Astrocyte (in vitro differentiated cells and primary cell): ENCODE data around the gene CCDC85B. TPM values are rescaled to one million over a fixed set of nuclear protein-coding genes. Genes with fewer than 3 reads are reported as not detected.

Experiments used
- DNase-seq: peaks from one replicate; pipeline ENCODE4 v3.0.0-alpha.2; 2010; ENCODE audit warnings: low read depth
- FAIRE-seq: peaks from 2 replicates; lab custom pipeline; 2011; peaks lifted over from hg19 to GRCh38; lab: Jason Lieb, UNC
- H2AFZ ChIP-seq: 2 replicates; pipeline ENCODE4 v1.6.0; 2012; ENCODE audit warnings: low read depth, low read length, inconsistent platforms
- H3K27ac ChIP-seq: 2 replicates; pipeline ENCODE4 v1.5.1; 2011; ENCODE audit warnings: low read depth, low read length, inconsistent platforms
- H3K27me3 ChIP-seq: 2 replicates; pipeline ENCODE4 v1.6.0; 2011; ENCODE audit warnings: low read length, inconsistent platforms; ENCODE audit not compliant: insufficient read depth
- H3K36me3 ChIP-seq: 2 replicates; pipeline ENCODE4 v1.5.1; 2011; ENCODE audit warnings: low read length, inconsistent platforms; ENCODE audit not compliant: insufficient read depth
- H3K4me1 ChIP-seq: 2 replicates; pipeline ENCODE4 v1.5.1; 2011; ENCODE audit warnings: low read length, inconsistent platforms; ENCODE audit not compliant: insufficient read depth
- H3K4me2 ChIP-seq: 2 replicates; pipeline ENCODE4 v1.6.0; 2012; ENCODE audit warnings: low read length, inconsistent platforms
- H3K4me3 ChIP-seq: 2 replicates; pipeline ENCODE4 v1.5.1; 2011; ENCODE audit warnings: low read depth, mild to moderate bottlenecking, low read length, inconsistent platforms; ENCODE audit not compliant: insufficient read depth
- H3K79me2 ChIP-seq: 2 replicates; pipeline ENCODE4 v1.6.0; 2012; ENCODE audit warnings: mild to moderate bottlenecking, low read length, inconsistent platforms; ENCODE audit not compliant: insufficient read depth
- H3K9ac ChIP-seq: 2 replicates; pipeline ENCODE4 v1.6.0; 2012; ENCODE audit warnings: mild to moderate bottlenecking, low read length, inconsistent platforms
- H3K9me3 ChIP-seq: 2 replicates; pipeline ENCODE4 v1.5.1; 2012; ENCODE audit warnings: low read depth, mild to moderate bottlenecking, low read length, inconsistent platforms; ENCODE audit not compliant: insufficient read depth
- H4K20me1 ChIP-seq: 2 replicates; pipeline ENCODE4 v1.6.0; 2012; ENCODE audit warnings: low read length, inconsistent platforms; ENCODE audit not compliant: insufficient read depth
- H3K27ac Mint-ChIP-seq: one replicate; pipeline ENCODE4 v1.8.0; 2021; ENCODE audit warnings: mild to moderate bottlenecking, mixed read lengths; ENCODE audit not compliant: unreplicated experiment
- H3K27me3 Mint-ChIP-seq: one replicate; pipeline ENCODE4 v1.8.0; 2021; ENCODE audit warnings: low read depth, mixed read lengths; ENCODE audit not compliant: unreplicated experiment
- H3K36me3 Mint-ChIP-seq: one replicate; pipeline ENCODE4 v1.8.0; 2021; ENCODE audit warnings: low read depth, mixed read lengths; ENCODE audit not compliant: unreplicated experiment
- H3K4me1 Mint-ChIP-seq: one replicate; pipeline ENCODE4 v1.8.0; 2021; ENCODE audit warnings: low read depth, mixed read lengths; ENCODE audit not compliant: unreplicated experiment
- H3K4me3 Mint-ChIP-seq: one replicate; pipeline ENCODE4 v1.8.0; 2021; ENCODE audit warnings: mild to moderate bottlenecking, moderate library complexity, mixed read lengths; ENCODE audit not compliant: unreplicated experiment
- H3K9me3 Mint-ChIP-seq: one replicate; pipeline ENCODE4 v1.8.0; 2021; ENCODE audit warnings: mild to moderate bottlenecking, mixed read lengths; ENCODE audit not compliant: unreplicated experiment
- CTCF ChIP-seq: IDR thresholded peaks from 2 replicates; pipeline ENCODE4 v1.5.1; 2011; ENCODE audit warnings: low read depth, mild to moderate bottlenecking, inconsistent platforms, low read length, moderate library complexity; ENCODE audit not compliant: insufficient read depth
- EZH2 ChIP-seq: IDR thresholded peaks from 2 replicates; pipeline ENCODE4 v1.6.1; 2012; ENCODE audit warnings: mild to moderate bottlenecking, low read length, inconsistent platforms; ENCODE audit not compliant: insufficient read depth
- total RNA-seq: library from RNA; stranded (reverse); gene quantifications from 2 replicates; pipeline ENCODE4 v1.2.1, GENCODE V29; 2021

Gene CCDC85B
- total RNA-seq, 1 donor from 2014 or later: 31.4 TPM

GRCh38 chr11:65925397-65925796 is 34.9 kb downstream of the CCDC85B start:
- no peaks in the 10 kb centered on the region for H3K9me3 ChIP-seq
- DNase-seq (no peak), FAIRE-seq (no peak)
- H3K27ac ChIP-seq: no peak overlapping the region
- peaks cover 12% of the 10 kb centered on the region for H3K36me3 ChIP-seq
- H3K79me2 ChIP-seq: peaks cover 15% of the 10 kb centered on the region
- Mint-ChIP-seq H3K27ac (no peak overlapping the region), H3K27me3 (no peaks in the 10 kb centered on the region), H3K9me3 (peaks cover 3% of the 10 kb centered on the region), H3K36me3 (peaks cover 11% of the 10 kb centered on the region), H3K4me3 (no peak overlapping the region), H3K4me1 (peaks cover 3% of the 10 kb centered on the region)
- H3K4me1 ChIP-seq: peaks cover 6% of the 10 kb centered on the region
- no peak overlapping the region for H2AFZ ChIP-seq
- no peak overlapping the region for H3K9ac ChIP-seq
- peaks cover 6% of the 10 kb centered on the region for H4K20me1 ChIP-seq
- no peaks in the 10 kb centered on the region for H3K27me3 ChIP-seq
- TF ChIP-seq CTCF (no peak), EZH2 (no peak)
- H3K4me3 ChIP-seq: no peak overlapping the region
- H3K4me2 ChIP-seq: no peak overlapping the region

GRCh38 chr11:65927904-65928397 is 37.5 kb downstream of the CCDC85B start:
- H3K9me3 Mint-ChIP-seq: peaks cover 3% of the 10 kb centered on the region
- no peaks in the 10 kb centered on the region for H3K9me3 ChIP-seq
- H3K27ac ChIP-seq: no peak overlapping the region
- no peak overlapping the region for H3K9ac ChIP-seq
- H3K4me2 ChIP-seq: no peak overlapping the region
- H3K4me3 ChIP-seq: no peak overlapping the region
- H3K27ac Mint-ChIP-seq: peak overlapping the region; percentile 41
- H3K79me2 ChIP-seq: no peaks in the 10 kb centered on the region
- H4K20me1 ChIP-seq: no peaks in the 10 kb centered on the region
- H3K4me1 Mint-ChIP-seq: peaks cover 3% of the 10 kb centered on the region
- no peaks in the 10 kb centered on the region for H3K27me3 ChIP-seq
- H3K4me1 ChIP-seq: peaks cover 7% of the 10 kb centered on the region
- peak overlapping the region; percentile 40 for H3K4me3 Mint-ChIP-seq
- no peak overlapping the region for H2AFZ ChIP-seq
- FAIRE-seq (no peak), DNase-seq (no peak)
- TF ChIP-seq CTCF: no peak
- no peak for TF ChIP-seq EZH2
- peaks cover 5% of the 10 kb centered on the region for H3K36me3 Mint-ChIP-seq
- no peaks in the 10 kb centered on the region for H3K27me3 Mint-ChIP-seq
- no peaks in the 10 kb centered on the region for H3K36me3 ChIP-seq

GRCh38 chr11:65928667-65929066 is 38.2 kb downstream of the CCDC85B start:
- Mint-ChIP-seq H3K27me3 (no peaks in the 10 kb centered on the region), H3K27ac (no peak overlapping the region), H3K9me3 (peaks cover 3% of the 10 kb centered on the region), H3K36me3 (peaks cover 5% of the 10 kb centered on the region), H3K4me1 (peaks cover 3% of the 10 kb centered on the region), H3K4me3 (no peak overlapping the region)
- H3K27me3 ChIP-seq: no peaks in the 10 kb centered on the region
- no peak overlapping the region for H2AFZ ChIP-seq
- H3K9ac ChIP-seq: no peak overlapping the region
- TF ChIP-seq EZH2: no peak
- no peak for TF ChIP-seq CTCF
- no peaks in the 10 kb centered on the region for H4K20me1 ChIP-seq
- no peak overlapping the region for H3K27ac ChIP-seq
- peaks cover 7% of the 10 kb centered on the region for H3K4me1 ChIP-seq
- H3K4me3 ChIP-seq: no peak overlapping the region
- no peaks in the 10 kb centered on the region for H3K79me2 ChIP-seq
- no peaks in the 10 kb centered on the region for H3K36me3 ChIP-seq
- FAIRE-seq (no peak), DNase-seq (no peak)
- H3K4me2 ChIP-seq: no peak overlapping the region
- no peaks in the 10 kb centered on the region for H3K9me3 ChIP-seq
